GM23338 (cell line): ENCODE results near the gene ZFP42. TPM values are rescaled to one million over a fixed set of nuclear protein-coding genes. Genes with fewer than 3 reads are reported as not detected.
"Not testable (repeated sequence)": the region's sequence is repeated elsewhere in the genome, so short reads cannot be mapped to it uniquely, and the experiment has no call there.

Source experiments
- ATAC-seq: fragments of 200-7000 bp; cut with Tn5 transposase; 3 replicates; pipeline ENCODE4 v1.9.1; 2020
- DNase-seq: peaks from one replicate; pipeline ENCODE4 v3.0.0-alpha.2; 2015; ENCODE audit warnings: low spot score
- H2AFZ ChIP-seq: fragments of 200-600 bp; sonication (generic); 2 replicates; pipeline ENCODE4 v1.8.0; 2016; ENCODE audit warnings: antibody characterized with exemption, mild to moderate bottlenecking, moderate library complexity
- H3F3A ChIP-seq: fragments of 200-600 bp; sonication (generic); replicated peaks from 2 replicates; pipeline ENCODE4 v1.8.0; 2017; ENCODE audit warnings: antibody characterized with exemption, mixed run types, low read depth
- H3K27ac ChIP-seq: fragments of 200-600 bp; sonication (generic); 2 replicates; pipeline ENCODE4 v1.6.1; 2016; ENCODE audit warnings: low read depth
- H3K27me3 ChIP-seq: fragments of 200-600 bp; sonication (generic); 2 replicates; pipeline ENCODE4 v1.8.0; 2016; ENCODE audit warnings: mild to moderate bottlenecking, mixed run types, moderate library complexity; ENCODE audit not compliant: insufficient read depth
- H3K36me3 ChIP-seq: fragments of 200-600 bp; sonication (generic); 2 replicates; pipeline ENCODE4 v1.8.0; 2016; ENCODE audit warnings: mild to moderate bottlenecking; ENCODE audit not compliant: insufficient read depth
- H3K4me1 ChIP-seq: fragments of 200-600 bp; sonication (generic); 2 replicates; pipeline ENCODE4 v1.8.0; 2016; ENCODE audit warnings: mild to moderate bottlenecking, moderate library complexity; ENCODE audit not compliant: insufficient read depth
- H3K4me2 ChIP-seq: fragments of 200-600 bp; sonication (generic); 2 replicates; pipeline ENCODE4 v1.7.1; 2017; ENCODE audit warnings: mixed run types
- H3K4me3 ChIP-seq: fragments of 200-600 bp; sonication (generic); 2 replicates; pipeline ENCODE4 v1.6.1; 2016; ENCODE audit warnings: mixed run types
- H3K79me2 ChIP-seq: fragments of 200-600 bp; sonication (generic); replicated peaks from 2 replicates; pipeline ENCODE4 v1.8.0; 2017; ENCODE audit warnings: mild to moderate bottlenecking; ENCODE audit not compliant: insufficient read depth
- H3K9me2 ChIP-seq: fragments of 200-600 bp; sonication (generic); 2 replicates; pipeline ENCODE4 v1.8.0; 2017; ENCODE audit not compliant: insufficient read depth
- H4K20me1 ChIP-seq: fragments of 200-600 bp; sonication (generic); replicated peaks from 2 replicates; pipeline ENCODE4 v1.8.0; 2017; ENCODE audit warnings: mild to moderate bottlenecking; ENCODE audit not compliant: insufficient read depth
- H3K27ac Mint-ChIP-seq: 2 replicates; pipeline ENCODE4 v1.8.0; 2020; ENCODE audit warnings: inconsistent platforms, mild to moderate bottlenecking, moderate library complexity, mixed read lengths
- H3K27me3 Mint-ChIP-seq: 3 replicates; pipeline ENCODE4 v1.8.0; 2022; ENCODE audit warnings: low read depth, mild to moderate bottlenecking, moderate library complexity, mixed read lengths, inconsistent platforms; ENCODE audit not compliant: insufficient read depth, poor library complexity
- H3K36me3 Mint-ChIP-seq: 3 replicates; pipeline ENCODE4 v1.8.0; 2021; ENCODE audit warnings: low read depth, mild to moderate bottlenecking, inconsistent platforms, moderate library complexity, mixed read lengths
- H3K4me1 Mint-ChIP-seq: 3 replicates; pipeline ENCODE4 v1.8.0; 2020; ENCODE audit warnings: mild to moderate bottlenecking, inconsistent platforms, mixed read lengths
- H3K4me3 Mint-ChIP-seq: 3 replicates; pipeline ENCODE4 v1.8.0; 2021; ENCODE audit warnings: moderate library complexity, mild to moderate bottlenecking, inconsistent platforms, mixed read lengths
- H3K9me3 Mint-ChIP-seq: 3 replicates; pipeline ENCODE4 v1.8.0; 2020; ENCODE audit warnings: moderate library complexity, mild to moderate bottlenecking, inconsistent platforms, mixed read lengths
- EZH2 ChIP-seq: fragments of 200-600 bp; sonication (generic); IDR thresholded peaks from one replicate; pipeline ENCODE4 v1.8.0; 2017; ENCODE audit warnings: antibody characterized with exemption, mild to moderate bottlenecking, low read depth; ENCODE audit not compliant: unreplicated experiment
- EZH2phosphoT487 ChIP-seq: fragments of 200-600 bp; sonication (generic); IDR thresholded peaks from one replicate; pipeline ENCODE4 v1.8.1; 2018; ENCODE audit warnings: antibody characterized with exemption; ENCODE audit not compliant: unreplicated experiment
- JUNB ChIP-seq: IDR thresholded peaks from one replicate; pipeline ENCODE4 v1.6.1; 2016; ENCODE audit warnings: antibody characterized with exemption; ENCODE audit not compliant: unreplicated experiment
- NANOG ChIP-seq: IDR thresholded peaks from 2 replicates; pipeline ENCODE4 v1.6.1; 2016; ENCODE audit warnings: antibody characterized with exemption, borderline replicate concordance
- POLR2AphosphoS5 ChIP-seq: IDR thresholded peaks from 2 replicates; pipeline ENCODE4 v1.6.1; 2016; ENCODE audit warnings: antibody characterized with exemption, low read depth
- ZNF331 ChIP-seq: fragments of 250-450 bp; sonication (Bioruptor Pico); IDR thresholded peaks from 2 replicates; pipeline ENCODE4 v1.5.0; 2020; ENCODE audit warnings: low read depth, mild to moderate bottlenecking, moderate library complexity
- polyA plus RNA-seq: library from polyadenylated mRNA; unstranded; fragments of >200 nt; fragmentation: Nextera tagmentation; extraction: Ambion mirVana; gene quantifications from 2 replicates; pipeline ENCODE4 v1.2.1, GENCODE V29; 2016
- total RNA-seq: library from RNA; depleted of rRNA; stranded (reverse); fragments of >200 nt; shearing (Covaris generic); gene quantifications from 2 replicates; pipeline ENCODE4 v1.2.3, GENCODE V29; 2014
- TF ChIP-seq, protein P1 (sequence below): IDR thresholded peaks from one replicate; pipeline ENCODE4 v1.6.1; 2018; ENCODE audit warnings: antibody characterized with exemption; ENCODE audit not compliant: unreplicated experiment
- TF ChIP-seq, protein P2 (sequence below): fragments of 250-450 bp; sonication (Bioruptor Pico); IDR thresholded peaks from 2 replicates; pipeline ENCODE4 v1.5.0; 2020; ENCODE audit warnings: mild to moderate bottlenecking, moderate library complexity

The ZFP42 gene
- total and polyA plus RNA-seq, 2 experiments from 2014 or later: 70.0 to 111 TPM

DNA sequence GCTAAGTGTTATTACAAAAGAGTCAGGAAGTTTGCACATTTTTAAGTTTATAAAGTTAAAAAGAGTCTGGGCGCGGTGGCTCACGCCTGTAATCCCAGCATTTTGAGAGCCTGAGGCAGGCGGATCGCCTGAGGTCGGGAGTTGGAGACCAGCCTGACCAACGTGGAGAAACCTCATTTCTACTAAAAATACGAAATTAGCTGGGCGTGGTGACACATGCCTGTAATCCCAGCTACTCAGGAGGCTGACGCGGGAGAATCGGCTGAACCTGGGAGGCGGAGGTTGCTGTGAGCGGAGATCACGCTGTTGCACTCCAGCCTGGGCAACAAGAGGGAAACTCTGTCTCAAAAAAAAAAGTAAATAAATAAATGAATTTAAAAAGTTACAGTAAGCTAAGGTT is 2.4 kb downstream of the ZFP42 start:
- H3K9me2 ChIP-seq, H2AFZ ChIP-seq, H3K27me3 Mint-ChIP-seq, DNase-seq, H3F3A ChIP-seq, H3K27me3 ChIP-seq, ATAC-seq: not testable (repeated sequence)
- H3K4me2 ChIP-seq: peak overlapping the region; percentile 82
- Mint-ChIP-seq H3K9me3 (peaks cover 14% of the 10 kb centered on the region; the same call in 2 of the 3 replicates), H3K4me3 (peak overlapping the region; percentile 90), H3K27ac (peak overlapping the region; percentile 86; the same call in 1 of the 2 replicates), H3K4me1 (peaks cover 30% of the 10 kb centered on the region), H3K36me3 (peaks cover 68% of the 10 kb centered on the region)
- peaks cover 75% of the 10 kb centered on the region for H3K79me2 ChIP-seq
- H3K4me1 ChIP-seq: peaks cover 21% of the 10 kb centered on the region
- peak overlapping the region; percentile 46 for H3K27ac ChIP-seq
- H3K36me3 ChIP-seq: peaks cover 40% of the 10 kb centered on the region
- peaks cover 15% of the 10 kb centered on the region for H4K20me1 ChIP-seq
- 0 out of 2 replicates have a peak, but pooled peaks have one; percentile 17 for TF ChIP-seq POLR2AphosphoS5
- H3K4me3 ChIP-seq: peak overlapping the region; percentile 73

DNA sequence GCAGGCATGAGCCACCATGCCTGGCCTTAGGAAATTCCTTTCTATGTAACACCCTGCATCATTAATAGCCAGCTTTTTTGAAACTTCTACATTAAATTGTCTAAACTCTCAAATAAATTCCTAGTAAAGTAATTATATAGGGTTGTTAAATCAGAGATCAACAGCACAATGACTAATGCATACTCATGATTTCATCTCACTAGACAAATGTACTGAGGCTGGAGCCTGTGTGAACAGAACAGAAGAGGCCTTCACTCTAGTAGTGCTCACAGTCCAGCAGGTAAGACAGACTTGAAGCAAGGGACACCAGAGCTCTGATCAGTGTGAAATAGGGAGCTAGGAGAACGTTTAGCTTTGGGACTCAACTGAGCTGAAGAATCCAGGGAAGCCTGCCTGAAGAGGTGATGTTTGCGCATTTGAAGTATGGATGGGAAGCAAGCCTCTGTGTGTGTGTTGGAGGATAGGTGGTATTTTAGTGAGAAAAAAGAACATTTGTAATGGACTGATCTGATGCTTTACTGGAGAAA is 3.9 kb downstream of the ZFP42 start:
- Mint-ChIP-seq H3K36me3 (peaks cover 81% of the 10 kb centered on the region), H3K27me3 (peaks cover 2% of the 10 kb centered on the region), H3K27ac (no peak overlapping the region), H3K4me1 (peaks cover 26% of the 10 kb centered on the region), H3K9me3 (peaks cover 14% of the 10 kb centered on the region; the same call in 1 of the 3 replicates), H3K4me3 (peak overlapping the region; percentile 61)
- H3K4me1 ChIP-seq: peaks cover 18% of the 10 kb centered on the region
- DNase-seq (no peak), ATAC-seq (no peak)
- peak overlapping the region; percentile 73 for H3K4me3 ChIP-seq
- TF ChIP-seq, protein P1, sequence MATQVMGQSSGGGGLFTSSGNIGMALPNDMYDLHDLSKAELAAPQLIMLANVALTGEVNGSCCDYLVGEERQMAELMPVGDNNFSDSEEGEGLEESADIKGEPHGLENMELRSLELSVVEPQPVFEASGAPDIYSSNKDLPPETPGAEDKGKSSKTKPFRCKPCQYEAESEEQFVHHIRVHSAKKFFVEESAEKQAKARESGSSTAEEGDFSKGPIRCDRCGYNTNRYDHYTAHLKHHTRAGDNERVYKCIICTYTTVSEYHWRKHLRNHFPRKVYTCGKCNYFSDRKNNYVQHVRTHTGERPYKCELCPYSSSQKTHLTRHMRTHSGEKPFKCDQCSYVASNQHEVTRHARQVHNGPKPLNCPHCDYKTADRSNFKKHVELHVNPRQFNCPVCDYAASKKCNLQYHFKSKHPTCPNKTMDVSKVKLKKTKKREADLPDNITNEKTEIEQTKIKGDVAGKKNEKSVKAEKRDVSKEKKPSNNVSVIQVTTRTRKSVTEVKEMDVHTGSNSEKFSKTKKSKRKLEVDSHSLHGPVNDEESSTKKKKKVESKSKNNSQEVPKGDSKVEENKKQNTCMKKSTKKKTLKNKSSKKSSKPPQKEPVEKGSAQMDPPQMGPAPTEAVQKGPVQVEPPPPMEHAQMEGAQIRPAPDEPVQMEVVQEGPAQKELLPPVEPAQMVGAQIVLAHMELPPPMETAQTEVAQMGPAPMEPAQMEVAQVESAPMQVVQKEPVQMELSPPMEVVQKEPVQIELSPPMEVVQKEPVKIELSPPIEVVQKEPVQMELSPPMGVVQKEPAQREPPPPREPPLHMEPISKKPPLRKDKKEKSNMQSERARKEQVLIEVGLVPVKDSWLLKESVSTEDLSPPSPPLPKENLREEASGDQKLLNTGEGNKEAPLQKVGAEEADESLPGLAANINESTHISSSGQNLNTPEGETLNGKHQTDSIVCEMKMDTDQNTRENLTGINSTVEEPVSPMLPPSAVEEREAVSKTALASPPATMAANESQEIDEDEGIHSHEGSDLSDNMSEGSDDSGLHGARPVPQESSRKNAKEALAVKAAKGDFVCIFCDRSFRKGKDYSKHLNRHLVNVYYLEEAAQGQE: no peak
- TF ChIP-seq ZNF331 (CRISPR knock-in tag): no peak
- TF ChIP-seq NANOG: no peak
- no peak for TF ChIP-seq JUNB
- no peak for TF ChIP-seq EZH2phosphoT487
- TF ChIP-seq, protein P2, sequence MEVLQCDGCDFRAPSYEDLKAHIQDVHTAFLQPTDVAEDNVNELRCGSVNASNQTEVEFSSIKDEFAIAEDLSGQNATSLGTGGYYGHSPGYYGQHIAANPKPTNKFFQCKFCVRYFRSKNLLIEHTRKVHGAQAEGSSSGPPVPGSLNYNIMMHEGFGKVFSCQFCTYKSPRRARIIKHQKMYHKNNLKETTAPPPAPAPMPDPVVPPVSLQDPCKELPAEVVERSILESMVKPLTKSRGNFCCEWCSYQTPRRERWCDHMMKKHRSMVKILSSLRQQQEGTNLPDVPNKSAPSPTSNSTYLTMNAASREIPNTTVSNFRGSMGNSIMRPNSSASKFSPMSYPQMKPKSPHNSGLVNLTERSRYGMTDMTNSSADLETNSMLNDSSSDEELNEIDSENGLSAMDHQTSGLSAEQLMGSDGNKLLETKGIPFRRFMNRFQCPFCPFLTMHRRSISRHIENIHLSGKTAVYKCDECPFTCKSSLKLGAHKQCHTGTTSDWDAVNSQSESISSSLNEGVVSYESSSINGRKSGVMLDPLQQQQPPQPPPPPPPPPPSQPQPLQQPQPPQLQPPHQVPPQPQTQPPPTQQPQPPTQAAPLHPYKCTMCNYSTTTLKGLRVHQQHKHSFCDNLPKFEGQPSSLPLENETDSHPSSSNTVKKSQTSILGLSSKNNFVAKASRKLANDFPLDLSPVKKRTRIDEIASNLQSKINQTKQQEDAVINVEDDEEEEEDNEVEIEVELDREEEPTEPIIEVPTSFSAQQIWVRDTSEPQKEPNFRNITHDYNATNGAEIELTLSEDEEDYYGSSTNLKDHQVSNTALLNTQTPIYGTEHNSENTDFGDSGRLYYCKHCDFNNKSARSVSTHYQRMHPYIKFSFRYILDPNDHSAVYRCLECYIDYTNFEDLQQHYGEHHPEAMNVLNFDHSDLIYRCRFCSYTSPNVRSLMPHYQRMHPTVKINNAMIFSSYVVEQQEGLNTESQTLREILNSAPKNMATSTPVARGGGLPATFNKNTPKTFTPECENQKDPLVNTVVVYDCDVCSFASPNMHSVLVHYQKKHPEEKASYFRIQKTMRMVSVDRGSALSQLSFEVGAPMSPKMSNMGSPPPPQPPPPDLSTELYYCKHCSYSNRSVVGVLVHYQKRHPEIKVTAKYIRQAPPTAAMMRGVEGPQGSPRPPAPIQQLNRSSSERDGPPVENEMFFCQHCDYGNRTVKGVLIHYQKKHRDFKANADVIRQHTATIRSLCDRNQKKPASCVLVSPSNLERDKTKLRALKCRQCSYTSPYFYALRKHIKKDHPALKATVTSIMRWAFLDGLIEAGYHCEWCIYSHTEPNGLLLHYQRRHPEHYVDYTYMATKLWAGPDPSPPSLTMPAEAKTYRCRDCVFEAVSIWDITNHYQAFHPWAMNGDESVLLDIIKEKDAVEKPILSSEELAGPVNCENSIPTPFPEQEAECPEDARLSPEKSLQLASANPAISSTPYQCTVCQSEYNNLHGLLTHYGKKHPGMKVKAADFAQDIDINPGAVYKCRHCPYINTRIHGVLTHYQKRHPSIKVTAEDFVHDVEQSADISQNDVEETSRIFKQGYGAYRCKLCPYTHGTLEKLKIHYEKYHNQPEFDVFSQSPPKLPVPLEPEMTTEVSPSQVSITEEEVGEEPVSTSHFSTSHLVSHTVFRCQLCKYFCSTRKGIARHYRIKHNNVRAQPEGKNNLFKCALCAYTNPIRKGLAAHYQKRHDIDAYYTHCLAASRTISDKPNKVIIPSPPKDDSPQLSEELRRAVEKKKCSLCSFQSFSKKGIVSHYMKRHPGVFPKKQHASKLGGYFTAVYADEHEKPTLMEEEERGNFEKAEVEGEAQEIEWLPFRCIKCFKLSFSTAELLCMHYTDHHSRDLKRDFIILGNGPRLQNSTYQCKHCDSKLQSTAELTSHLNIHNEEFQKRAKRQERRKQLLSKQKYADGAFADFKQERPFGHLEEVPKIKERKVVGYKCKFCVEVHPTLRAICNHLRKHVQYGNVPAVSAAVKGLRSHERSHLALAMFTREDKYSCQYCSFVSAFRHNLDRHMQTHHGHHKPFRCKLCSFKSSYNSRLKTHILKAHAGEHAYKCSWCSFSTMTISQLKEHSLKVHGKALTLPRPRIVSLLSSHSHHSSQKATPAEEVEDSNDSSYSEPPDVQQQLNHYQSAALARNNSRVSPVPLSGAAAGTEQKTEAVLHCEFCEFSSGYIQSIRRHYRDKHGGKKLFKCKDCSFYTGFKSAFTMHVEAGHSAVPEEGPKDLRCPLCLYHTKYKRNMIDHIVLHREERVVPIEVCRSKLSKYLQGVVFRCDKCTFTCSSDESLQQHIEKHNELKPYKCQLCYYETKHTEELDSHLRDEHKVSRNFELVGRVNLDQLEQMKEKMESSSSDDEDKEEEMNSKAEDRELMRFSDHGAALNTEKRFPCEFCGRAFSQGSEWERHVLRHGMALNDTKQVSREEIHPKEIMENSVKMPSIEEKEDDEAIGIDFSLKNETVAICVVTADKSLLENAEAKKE (CRISPR knock-in tag): no peak
- TF ChIP-seq EZH2: no peak
- H3K79me2 ChIP-seq: peaks cover 90% of the 10 kb centered on the region
- peak overlapping the region; percentile 82 for H3K4me2 ChIP-seq
- H3K9me2 ChIP-seq: no peaks in the 10 kb centered on the region
- H4K20me1 ChIP-seq: peaks cover 19% of the 10 kb centered on the region
- peaks cover 10% of the 10 kb centered on the region; the same call in 1 of the 2 replicates for H3F3A ChIP-seq
- no peaks in the 10 kb centered on the region for H3K27me3 ChIP-seq
- no peak overlapping the region; the same call in 1 of the 2 replicates for H2AFZ ChIP-seq
- H3K27ac ChIP-seq: peak overlapping the region; percentile 50; the same call in 1 of the 2 replicates
- H3K36me3 ChIP-seq: peaks cover 52% of the 10 kb centered on the region
